ENCODE measurements around the gene ACTR3. TPM values are rescaled to one million over a fixed set of nuclear protein-coding genes. Genes with fewer than 3 reads are reported as not detected.

ACTR3 gene
- total RNA-seq, 1 experiment from 2014 or later = 169 TPM

DNA sequence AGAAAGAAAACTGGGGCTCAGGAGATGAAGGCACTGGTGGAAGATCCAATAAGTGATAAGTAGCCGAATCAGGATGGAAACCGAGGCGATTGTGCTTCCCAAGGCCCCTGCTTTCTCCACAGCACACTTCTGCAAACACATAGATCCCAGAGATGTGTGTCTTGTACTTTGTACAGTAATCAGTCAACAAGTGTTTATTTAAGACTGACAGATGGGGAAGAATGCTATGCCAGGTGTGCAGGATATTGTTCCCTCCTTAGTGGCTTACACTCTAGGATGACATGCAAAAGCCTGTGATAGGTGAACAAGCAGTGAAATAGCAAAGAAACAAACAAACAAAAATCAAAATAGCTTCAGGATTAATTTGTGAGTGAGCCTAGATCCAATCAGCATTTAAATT, 116.6 kb downstream of the ACTR3 start:
- no peak overlapping the region for H3K4me3 Mint-ChIP-seq
- ATAC-seq (no peak), DNase-seq (ENCODE audit: low spot score) (no peak)
- H3K27ac Mint-ChIP-seq = no peak overlapping the region
- CTCF ChIA-PET = no interaction called here
- H3K9me3 Mint-ChIP-seq = peaks cover 52% of the 10 kb centered on the region
- peaks cover 3% of the 10 kb centered on the region; the same call in 1 of the 2 replicates for H3K27me3 Mint-ChIP-seq (ENCODE audit: low read depth)
- H3K4me1 Mint-ChIP-seq = no peaks in the 10 kb centered on the region
- peaks cover 24% of the 10 kb centered on the region for H3K36me3 Mint-ChIP-seq
- TF ChIP-seq, protein P1, sequence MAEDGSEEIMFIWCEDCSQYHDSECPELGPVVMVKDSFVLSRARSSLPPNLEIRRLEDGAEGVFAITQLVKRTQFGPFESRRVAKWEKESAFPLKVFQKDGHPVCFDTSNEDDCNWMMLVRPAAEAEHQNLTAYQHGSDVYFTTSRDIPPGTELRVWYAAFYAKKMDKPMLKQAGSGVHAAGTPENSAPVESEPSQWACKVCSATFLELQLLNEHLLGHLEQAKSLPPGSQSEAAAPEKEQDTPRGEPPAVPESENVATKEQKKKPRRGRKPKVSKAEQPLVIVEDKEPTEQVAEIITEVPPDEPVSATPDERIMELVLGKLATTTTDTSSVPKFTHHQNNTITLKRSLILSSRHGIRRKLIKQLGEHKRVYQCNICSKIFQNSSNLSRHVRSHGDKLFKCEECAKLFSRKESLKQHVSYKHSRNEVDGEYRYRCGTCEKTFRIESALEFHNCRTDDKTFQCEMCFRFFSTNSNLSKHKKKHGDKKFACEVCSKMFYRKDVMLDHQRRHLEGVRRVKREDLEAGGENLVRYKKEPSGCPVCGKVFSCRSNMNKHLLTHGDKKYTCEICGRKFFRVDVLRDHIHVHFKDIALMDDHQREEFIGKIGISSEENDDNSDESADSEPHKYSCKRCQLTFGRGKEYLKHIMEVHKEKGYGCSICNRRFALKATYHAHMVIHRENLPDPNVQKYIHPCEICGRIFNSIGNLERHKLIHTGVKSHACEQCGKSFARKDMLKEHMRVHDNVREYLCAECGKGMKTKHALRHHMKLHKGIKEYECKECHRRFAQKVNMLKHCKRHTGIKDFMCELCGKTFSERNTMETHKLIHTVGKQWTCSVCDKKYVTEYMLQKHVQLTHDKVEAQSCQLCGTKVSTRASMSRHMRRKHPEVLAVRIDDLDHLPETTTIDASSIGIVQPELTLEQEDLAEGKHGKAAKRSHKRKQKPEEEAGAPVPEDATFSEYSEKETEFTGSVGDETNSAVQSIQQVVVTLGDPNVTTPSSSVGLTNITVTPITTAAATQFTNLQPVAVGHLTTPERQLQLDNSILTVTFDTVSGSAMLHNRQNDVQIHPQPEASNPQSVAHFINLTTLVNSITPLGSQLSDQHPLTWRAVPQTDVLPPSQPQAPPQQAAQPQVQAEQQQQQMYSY (CRISPR knock-in tag; IDR thresholded peaks at IDR 0.05) = no peak
- POLR2A ChIA-PET = no interaction called here

DNA sequence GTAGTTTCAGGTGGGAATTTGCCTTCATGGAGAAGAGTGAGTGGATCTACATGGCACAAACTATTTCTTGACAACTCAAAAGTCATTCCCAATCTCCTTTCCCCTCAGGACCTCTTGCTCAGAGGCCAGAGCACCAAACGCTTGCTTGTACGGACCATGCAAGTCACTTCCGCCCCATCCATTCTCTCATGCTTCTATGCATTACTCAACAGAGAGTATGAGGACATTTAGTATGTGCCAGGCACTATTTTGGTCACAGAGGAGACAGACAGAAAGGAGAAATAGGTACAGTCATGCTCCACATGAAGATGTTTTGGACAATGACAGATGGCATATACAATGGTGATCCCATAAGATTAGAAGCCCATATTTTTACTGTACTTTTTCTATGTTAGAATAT, 117.5 kb downstream of the ACTR3 start:
- POLR2A ChIA-PET = no interaction called here
- Mint-ChIP-seq H3K27me3 (ENCODE audit: low read depth) (peaks cover 5% of the 10 kb centered on the region; the same call in 1 of the 2 replicates), H3K27ac (no peak overlapping the region), H3K36me3 (peaks cover 24% of the 10 kb centered on the region), H3K4me1 (no peaks in the 10 kb centered on the region), H3K4me3 (no peak overlapping the region), H3K9me3 (peaks cover 53% of the 10 kb centered on the region)
- ATAC-seq = no peak
- DNase-seq (ENCODE audit: low spot score) = no peak
- CTCF ChIA-PET = no interaction called here
- TF ChIP-seq GABPB1 (CRISPR knock-in tag; IDR thresholded peaks at IDR 0.05) (no peak), GRHL2 (CRISPR knock-in tag; IDR thresholded peaks at IDR 0.05; ENCODE audit: insufficient replicate concordance, severe bottlenecking) (no peak), ZNF121 (CRISPR knock-in tag; IDR thresholded peaks at IDR 0.05) (no peak)
- TF ChIP-seq, protein P2, sequence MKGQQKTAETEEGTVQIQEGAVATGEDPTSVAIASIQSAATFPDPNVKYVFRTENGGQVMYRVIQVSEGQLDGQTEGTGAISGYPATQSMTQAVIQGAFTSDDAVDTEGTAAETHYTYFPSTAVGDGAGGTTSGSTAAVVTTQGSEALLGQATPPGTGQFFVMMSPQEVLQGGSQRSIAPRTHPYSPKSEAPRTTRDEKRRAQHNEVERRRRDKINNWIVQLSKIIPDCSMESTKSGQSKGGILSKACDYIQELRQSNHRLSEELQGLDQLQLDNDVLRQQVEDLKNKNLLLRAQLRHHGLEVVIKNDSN (CRISPR knock-in tag; IDR thresholded peaks at IDR 0.05) = no peak

DNA sequence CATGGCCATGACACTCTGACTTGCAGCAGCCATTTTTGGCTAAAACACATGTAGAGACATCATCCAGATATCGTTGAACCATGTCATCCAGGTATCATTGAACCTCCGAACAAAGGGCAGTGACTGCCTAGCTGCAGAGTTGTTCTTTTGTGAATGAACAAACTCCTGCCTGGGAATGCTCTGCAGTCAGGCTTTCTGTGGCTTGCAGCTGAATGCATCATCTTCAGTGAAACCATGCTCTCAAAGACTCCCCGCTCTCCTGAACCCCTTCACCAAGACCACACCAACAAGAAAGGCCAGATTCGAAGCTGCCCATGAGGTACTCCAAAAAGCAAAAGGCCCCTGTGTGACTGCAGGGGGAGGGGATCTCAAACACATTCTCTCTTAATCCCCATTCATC, 118.8 kb downstream of the ACTR3 start:
- ATAC-seq (no peak), DNase-seq (ENCODE audit: low spot score) (no peak)
- H3K27ac Mint-ChIP-seq = no peak overlapping the region
- ChIA-PET POLR2A (no interaction called here), CTCF (no interaction called here)
- no peak overlapping the region for H3K4me3 Mint-ChIP-seq
- H3K27me3 Mint-ChIP-seq (ENCODE audit: low read depth) = peaks cover 6% of the 10 kb centered on the region; the same call in 1 of the 2 replicates
- peaks cover 46% of the 10 kb centered on the region for H3K9me3 Mint-ChIP-seq
- H3K36me3 Mint-ChIP-seq = peaks cover 18% of the 10 kb centered on the region
- H3K4me1 Mint-ChIP-seq = no peaks in the 10 kb centered on the region
- TF ChIP-seq OVOL2 (CRISPR knock-in tag; IDR thresholded peaks at IDR 0.05; ENCODE audit: borderline replicate concordance) = no peak
- TF ChIP-seq RELA (CRISPR knock-in tag; IDR thresholded peaks at IDR 0.05; ENCODE audit: borderline replicate concordance) = no peak
- TF ChIP-seq, protein P3, sequence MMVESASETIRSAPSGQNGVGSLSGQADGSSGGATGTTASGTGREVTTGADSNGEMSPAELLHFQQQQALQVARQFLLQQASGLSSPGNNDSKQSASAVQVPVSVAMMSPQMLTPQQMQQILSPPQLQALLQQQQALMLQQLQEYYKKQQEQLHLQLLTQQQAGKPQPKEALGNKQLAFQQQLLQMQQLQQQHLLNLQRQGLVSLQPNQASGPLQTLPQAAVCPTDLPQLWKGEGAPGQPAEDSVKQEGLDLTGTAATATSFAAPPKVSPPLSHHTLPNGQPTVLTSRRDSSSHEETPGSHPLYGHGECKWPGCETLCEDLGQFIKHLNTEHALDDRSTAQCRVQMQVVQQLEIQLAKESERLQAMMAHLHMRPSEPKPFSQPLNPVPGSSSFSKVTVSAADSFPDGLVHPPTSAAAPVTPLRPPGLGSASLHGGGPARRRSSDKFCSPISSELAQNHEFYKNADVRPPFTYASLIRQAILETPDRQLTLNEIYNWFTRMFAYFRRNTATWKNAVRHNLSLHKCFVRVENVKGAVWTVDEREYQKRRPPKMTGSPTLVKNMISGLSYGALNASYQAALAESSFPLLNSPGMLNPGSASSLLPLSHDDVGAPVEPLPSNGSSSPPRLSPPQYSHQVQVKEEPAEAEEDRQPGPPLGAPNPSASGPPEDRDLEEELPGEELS (CRISPR knock-in tag; IDR thresholded peaks at IDR 0.05) = no peak
- no peak for TF ChIP-seq PRRX2 (CRISPR knock-in tag; IDR thresholded peaks at IDR 0.05)
- TF ChIP-seq GTF2I (CRISPR knock-in tag; conservative IDR thresholded peaks at IDR 0.05) = no peak
- TF ChIP-seq, protein P4, sequence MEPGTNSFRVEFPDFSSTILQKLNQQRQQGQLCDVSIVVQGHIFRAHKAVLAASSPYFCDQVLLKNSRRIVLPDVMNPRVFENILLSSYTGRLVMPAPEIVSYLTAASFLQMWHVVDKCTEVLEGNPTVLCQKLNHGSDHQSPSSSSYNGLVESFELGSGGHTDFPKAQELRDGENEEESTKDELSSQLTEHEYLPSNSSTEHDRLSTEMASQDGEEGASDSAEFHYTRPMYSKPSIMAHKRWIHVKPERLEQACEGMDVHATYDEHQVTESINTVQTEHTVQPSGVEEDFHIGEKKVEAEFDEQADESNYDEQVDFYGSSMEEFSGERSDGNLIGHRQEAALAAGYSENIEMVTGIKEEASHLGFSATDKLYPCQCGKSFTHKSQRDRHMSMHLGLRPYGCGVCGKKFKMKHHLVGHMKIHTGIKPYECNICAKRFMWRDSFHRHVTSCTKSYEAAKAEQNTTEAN (CRISPR knock-in tag; IDR thresholded peaks at IDR 0.05) = no peak
- TF ChIP-seq TP53 (CRISPR knock-in tag; IDR thresholded peaks at IDR 0.05) = no peak
- TF ChIP-seq, protein P5, sequence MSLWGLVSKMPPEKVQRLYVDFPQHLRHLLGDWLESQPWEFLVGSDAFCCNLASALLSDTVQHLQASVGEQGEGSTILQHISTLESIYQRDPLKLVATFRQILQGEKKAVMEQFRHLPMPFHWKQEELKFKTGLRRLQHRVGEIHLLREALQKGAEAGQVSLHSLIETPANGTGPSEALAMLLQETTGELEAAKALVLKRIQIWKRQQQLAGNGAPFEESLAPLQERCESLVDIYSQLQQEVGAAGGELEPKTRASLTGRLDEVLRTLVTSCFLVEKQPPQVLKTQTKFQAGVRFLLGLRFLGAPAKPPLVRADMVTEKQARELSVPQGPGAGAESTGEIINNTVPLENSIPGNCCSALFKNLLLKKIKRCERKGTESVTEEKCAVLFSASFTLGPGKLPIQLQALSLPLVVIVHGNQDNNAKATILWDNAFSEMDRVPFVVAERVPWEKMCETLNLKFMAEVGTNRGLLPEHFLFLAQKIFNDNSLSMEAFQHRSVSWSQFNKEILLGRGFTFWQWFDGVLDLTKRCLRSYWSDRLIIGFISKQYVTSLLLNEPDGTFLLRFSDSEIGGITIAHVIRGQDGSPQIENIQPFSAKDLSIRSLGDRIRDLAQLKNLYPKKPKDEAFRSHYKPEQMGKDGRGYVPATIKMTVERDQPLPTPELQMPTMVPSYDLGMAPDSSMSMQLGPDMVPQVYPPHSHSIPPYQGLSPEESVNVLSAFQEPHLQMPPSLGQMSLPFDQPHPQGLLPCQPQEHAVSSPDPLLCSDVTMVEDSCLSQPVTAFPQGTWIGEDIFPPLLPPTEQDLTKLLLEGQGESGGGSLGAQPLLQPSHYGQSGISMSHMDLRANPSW (CRISPR knock-in tag; conservative IDR thresholded peaks at IDR 0.05; ENCODE audit: low read depth) = no peak
- TF ChIP-seq ZNF423 (CRISPR knock-in tag; IDR thresholded peaks at IDR 0.05) = no peak
- TF ChIP-seq NFYB (CRISPR knock-in tag; conservative IDR thresholded peaks at IDR 0.05; ENCODE audit: low read depth) = no peak
- TF ChIP-seq, protein P6, sequence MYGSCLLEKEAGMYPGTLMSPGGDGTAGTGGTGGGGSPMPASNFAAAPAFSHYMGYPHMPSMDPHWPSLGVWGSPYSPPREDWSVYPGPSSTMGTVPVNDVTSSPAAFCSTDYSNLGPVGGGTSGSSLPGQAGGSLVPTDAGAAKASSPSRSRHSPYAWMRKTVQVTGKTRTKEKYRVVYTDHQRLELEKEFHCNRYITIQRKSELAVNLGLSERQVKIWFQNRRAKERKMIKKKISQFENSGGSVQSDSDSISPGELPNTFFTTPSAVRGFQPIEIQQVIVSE (CRISPR knock-in tag; IDR thresholded peaks at IDR 0.05; ENCODE audit: borderline replicate concordance) = no peak
- no peak for TF ChIP-seq CBFB (CRISPR knock-in tag; IDR thresholded peaks at IDR 0.05; ENCODE audit: low read depth)
- TF ChIP-seq, protein P7, sequence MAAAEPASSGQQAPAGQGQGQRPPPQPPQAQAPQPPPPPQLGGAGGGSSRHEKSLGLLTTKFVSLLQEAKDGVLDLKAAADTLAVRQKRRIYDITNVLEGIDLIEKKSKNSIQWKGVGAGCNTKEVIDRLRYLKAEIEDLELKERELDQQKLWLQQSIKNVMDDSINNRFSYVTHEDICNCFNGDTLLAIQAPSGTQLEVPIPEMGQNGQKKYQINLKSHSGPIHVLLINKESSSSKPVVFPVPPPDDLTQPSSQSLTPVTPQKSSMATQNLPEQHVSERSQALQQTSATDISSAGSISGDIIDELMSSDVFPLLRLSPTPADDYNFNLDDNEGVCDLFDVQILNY (CRISPR knock-in tag; IDR thresholded peaks at IDR 0.05) = no peak
- TF ChIP-seq, protein P8, sequence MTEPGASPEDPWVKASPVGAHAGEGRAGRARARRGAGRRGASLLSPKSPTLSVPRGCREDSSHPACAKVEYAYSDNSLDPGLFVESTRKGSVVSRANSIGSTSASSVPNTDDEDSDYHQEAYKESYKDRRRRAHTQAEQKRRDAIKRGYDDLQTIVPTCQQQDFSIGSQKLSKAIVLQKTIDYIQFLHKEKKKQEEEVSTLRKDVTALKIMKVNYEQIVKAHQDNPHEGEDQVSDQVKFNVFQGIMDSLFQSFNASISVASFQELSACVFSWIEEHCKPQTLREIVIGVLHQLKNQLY (CRISPR knock-in tag; IDR thresholded peaks at IDR 0.05) = no peak
- no peak for TF ChIP-seq NR3C1 (CRISPR knock-in tag; conservative IDR thresholded peaks at IDR 0.05; ENCODE audit: low read depth)

Measured in WTC11 (cell line).